DMS 273 (cell line): ENCODE results near the gene UBE2E2.

Experiments
- DNase-seq: peaks from one replicate; lab custom pipeline; 2025; ENCODE audit not compliant: unreplicated experiment; lab: John Stamatoyannopoulos, UW

Gene UBE2E2

GRCh38 chr3:23272820-23273219, 69.7 kb downstream of the UBE2E2 start:
- DNase-seq: no peak

GRCh38 chr3:23275061-23275460, 71.9 kb downstream of the UBE2E2 start:
- no peak for DNase-seq

GRCh38 chr3:23275814-23276213, 72.7 kb downstream of the UBE2E2 start:
- no peak for DNase-seq

GRCh38 chr3:23276913-23277658, 74.0 kb downstream of the UBE2E2 start:
- no peak for DNase-seq

- no peak for DNase-seq
These were observed 74.6 kb downstream of the UBE2E2 start for GRCh38 chr3:23277688-23278087.

GRCh38 chr3:23283625-23284024, 80.5 kb downstream of the UBE2E2 start:
- DNase-seq: no peak

GRCh38 chr3:23288286-23288685, 85.2 kb downstream of the UBE2E2 start:
- no peak for DNase-seq

GRCh38 chr3:23288715-23289114, 85.6 kb downstream of the UBE2E2 start:
- no peak for DNase-seq

- DNase-seq: no peak
These were observed 89.3 kb downstream of the UBE2E2 start for GRCh38 chr3:23292432-23292831.

- DNase-seq: no peak
These were observed 91.8 kb downstream of the UBE2E2 start for GRCh38 chr3:23294770-23295387.

GRCh38 chr3:23301819-23302218, 98.7 kb downstream of the UBE2E2 start:
- no peak for DNase-seq

- DNase-seq: no peak
These were observed 99.1 kb downstream of the UBE2E2 start for GRCh38 chr3:23302271-23302670.

- no peak for DNase-seq
These were observed 100.6 kb downstream of the UBE2E2 start for GRCh38 chr3:23303601-23304217.

- no peak for DNase-seq
These were observed 101.3 kb downstream of the UBE2E2 start for GRCh38 chr3:23304424-23304823.

- DNase-seq: no peak
These were observed 106.0 kb downstream of the UBE2E2 start for GRCh38 chr3:23308986-23309625.

- no peak for DNase-seq
These were observed 109.7 kb downstream of the UBE2E2 start for GRCh38 chr3:23312866-23313265.

- DNase-seq: no peak
These were observed 112.0 kb downstream of the UBE2E2 start for GRCh38 chr3:23314981-23315762.

- DNase-seq: no peak
These were observed 113.8 kb downstream of the UBE2E2 start for GRCh38 chr3:23316924-23317323.

GRCh38 chr3:23319366-23320312, 116.5 kb downstream of the UBE2E2 start:
- no peak for DNase-seq
